GM12872 (cell line): ENCODE measurements around the gene NPDC1.

Source experiments
- TF ChIP-seq, protein P1 (sequence below): IDR thresholded peaks from 3 replicates; pipeline ENCODE4 v1.5.1; 2011; ENCODE audit warnings: low read depth, mild to moderate bottlenecking, low read length, moderate library complexity; ENCODE audit not compliant: insufficient read depth

NPDC1 gene

DNA sequence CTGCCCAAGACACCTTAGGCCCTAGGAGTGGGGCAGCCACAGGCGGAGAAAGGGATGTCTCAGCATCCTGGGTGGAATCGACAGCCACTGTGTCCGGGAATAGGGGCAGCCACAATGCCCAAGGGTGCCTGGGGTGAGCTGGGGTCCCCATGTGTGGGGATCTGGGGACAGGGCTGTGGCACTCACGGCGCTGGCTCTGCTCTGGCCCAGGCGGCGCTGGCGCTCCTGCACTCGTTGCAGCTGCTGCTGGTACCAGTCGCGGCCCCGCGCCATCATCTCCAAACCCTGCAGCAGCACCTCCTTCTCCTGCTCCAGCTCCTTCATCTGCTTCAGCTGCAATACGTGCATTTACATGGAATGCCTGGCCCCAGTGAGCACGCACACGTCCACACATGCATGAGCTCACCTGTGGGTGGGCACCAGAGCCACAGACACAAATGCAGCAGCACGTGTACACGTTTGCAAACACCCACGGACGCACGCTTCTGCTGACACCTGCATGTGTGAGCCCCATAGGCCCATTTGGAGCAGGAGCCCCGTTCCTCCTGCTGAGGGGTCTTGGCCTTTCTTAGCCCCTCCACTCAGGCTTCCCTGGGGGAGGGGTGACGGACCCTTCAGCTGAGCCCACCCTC is 19.5 kb upstream of the NPDC1 start:
- TF ChIP-seq, protein P1, sequence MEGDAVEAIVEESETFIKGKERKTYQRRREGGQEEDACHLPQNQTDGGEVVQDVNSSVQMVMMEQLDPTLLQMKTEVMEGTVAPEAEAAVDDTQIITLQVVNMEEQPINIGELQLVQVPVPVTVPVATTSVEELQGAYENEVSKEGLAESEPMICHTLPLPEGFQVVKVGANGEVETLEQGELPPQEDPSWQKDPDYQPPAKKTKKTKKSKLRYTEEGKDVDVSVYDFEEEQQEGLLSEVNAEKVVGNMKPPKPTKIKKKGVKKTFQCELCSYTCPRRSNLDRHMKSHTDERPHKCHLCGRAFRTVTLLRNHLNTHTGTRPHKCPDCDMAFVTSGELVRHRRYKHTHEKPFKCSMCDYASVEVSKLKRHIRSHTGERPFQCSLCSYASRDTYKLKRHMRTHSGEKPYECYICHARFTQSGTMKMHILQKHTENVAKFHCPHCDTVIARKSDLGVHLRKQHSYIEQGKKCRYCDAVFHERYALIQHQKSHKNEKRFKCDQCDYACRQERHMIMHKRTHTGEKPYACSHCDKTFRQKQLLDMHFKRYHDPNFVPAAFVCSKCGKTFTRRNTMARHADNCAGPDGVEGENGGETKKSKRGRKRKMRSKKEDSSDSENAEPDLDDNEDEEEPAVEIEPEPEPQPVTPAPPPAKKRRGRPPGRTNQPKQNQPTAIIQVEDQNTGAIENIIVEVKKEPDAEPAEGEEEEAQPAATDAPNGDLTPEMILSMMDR, result no peak

DNA sequence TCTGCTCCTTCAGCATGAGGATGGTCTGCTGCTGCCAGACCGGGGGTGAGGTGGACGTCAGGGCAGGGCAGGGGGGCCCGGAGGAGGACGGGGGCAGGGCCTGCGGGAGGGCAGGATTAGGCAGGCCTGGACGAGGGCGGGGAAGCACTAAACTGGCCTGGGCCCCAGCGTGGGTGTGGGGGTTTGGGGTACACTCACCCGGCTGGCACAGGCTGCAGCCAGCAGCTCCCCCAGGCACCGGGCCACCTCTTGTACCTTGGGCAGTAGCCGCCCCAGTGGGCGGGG is 18.8 kb upstream of the NPDC1 start:
- TF ChIP-seq, protein P1, result no peak

DNA sequence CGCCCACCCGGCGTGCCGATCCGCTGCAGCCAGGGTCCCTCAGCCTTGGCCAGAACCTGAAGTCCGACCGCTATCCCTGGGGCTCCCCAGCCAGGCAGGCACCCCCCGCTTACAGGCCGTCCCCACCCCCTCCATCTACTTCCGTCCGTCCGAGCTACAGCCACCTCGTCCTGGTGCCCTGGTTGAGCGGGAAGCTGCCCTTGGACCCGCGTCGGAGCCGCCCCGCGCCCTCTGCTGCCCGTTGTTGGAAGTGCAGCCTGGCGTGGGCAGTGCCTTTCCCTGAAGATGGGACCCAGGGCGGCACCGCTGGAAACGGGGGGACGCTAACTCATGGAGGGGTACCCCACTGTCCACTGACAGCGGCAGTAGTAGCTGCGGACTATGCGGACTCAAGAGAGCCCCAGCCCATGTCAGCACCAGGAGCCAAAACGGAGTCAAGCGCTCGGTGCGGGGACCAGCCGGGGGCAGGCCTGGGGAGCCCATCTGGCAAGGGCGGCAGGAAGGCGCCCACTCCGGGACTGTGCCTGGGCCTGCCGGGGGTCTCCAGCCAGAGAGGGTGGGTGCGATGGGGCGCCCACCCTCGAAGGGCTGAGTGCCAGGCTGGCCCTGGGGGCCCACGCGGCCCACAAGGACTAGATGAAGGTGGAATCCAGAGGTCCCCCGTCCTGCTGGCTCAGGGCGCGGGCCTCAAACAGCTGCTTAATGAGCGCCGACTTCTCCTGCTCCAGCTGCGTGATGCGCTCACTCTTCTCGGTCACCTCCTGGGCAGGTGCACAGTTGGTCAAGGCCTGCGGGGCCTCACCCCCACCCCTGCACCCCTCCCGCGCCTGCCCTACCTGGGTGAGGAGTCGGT is 18.3 kb upstream of the NPDC1 start:
- TF ChIP-seq, protein P1, result peak; percentile 91

DNA sequence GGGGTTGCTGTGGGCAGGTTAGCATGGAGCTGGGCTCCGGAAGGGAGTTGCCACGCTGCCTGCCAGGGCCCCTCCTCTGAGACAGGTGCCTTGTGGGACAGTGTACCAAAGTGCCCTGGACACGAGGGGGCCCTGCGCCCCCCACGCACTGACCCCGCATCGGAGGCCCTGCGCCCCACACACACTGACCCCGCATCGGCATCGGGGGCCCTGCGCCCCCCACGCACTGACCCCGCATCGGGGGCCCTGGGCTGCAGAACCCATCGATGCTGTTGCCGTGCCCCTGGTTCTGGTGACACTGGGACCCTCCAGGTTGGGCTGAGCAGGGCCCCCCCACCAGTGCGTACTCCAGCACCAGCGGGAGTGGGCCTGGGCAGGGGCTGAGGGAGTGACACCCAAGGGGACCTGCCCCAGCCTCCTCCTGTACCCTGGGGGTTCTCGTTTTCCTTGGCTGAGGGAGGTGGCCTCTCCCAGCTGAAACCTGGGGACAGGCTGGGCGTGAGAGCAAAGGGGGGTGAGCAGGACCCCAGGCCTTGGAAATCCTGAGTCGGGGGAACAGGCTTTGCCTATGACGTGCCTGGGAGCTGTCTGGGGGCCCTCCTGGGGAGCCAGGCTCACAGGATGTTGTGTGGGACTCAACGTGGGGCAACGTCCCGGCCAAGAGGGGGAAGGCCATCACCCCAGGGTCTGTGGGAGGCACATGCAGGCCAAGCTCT is 17.5 kb upstream of the NPDC1 start:
- TF ChIP-seq, protein P1, result no peak

- TF ChIP-seq, protein P1, result no peak
Observed at GRCh38 chr9:137062384-137062783, 16.4 kb upstream of the NPDC1 start.

DNA sequence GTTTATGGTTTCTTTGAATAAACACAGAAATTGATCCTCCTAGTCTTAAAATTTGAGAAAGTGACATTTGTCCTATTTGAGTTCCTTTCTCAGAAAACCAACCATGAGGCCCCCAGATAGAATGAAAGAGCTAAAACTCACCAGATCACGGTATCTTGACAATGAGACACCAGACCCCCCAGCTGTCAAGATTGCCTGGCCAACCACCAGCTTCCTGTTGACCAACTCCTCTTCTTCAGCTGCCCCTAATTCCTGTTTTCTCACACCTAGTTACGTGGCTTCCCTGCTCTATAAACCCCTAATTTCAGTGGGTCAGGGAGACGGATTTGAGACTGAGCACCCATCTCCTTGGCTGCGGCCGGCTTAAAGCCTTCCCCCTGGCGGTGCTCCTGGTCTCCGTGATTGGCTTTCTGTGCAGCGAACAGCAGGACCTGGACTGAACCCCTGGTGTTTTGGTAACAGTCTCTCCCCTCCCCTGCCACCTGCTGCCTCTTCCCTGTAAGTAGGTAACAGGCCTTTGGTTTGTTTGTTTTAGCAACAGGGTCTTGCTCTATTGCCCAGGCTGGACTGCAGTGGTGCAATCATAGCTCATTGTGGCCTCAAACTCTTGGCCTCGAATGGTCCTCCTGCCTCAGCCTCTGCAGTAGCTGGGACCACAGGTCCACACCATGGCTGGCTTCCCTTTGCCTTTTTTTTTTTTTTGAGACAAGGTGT is 12.7 kb upstream of the NPDC1 start:
- TF ChIP-seq, protein P1, result no peak

DNA sequence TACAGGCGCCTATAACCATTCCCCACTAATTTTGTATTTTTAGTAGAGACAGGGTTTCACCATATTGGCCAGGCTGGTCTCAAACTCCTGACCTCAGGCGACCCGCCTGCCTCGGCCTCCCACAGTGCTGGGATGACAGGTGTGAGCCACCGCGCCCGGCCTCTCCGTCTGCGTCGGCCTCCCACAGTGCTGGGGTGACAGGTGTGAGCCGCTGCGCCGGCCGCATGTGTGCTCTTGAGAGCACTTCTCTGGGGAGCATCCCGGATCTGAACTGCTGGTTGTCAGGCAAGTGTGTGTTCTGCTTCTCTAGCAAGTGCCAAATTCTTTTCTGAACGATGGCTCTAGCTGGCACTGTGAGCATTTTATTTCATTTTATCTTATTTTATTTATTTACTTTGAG is 11.6 kb upstream of the NPDC1 start:
- TF ChIP-seq, protein P1, result no peak
